Liver (tissue), 9 donors: ENCODE measurements around the gene TYW5. TPM values are rescaled to one million over a fixed set of nuclear protein-coding genes. Genes with fewer than 3 reads are reported as not detected.

Experiments used
- DNase-seq: peaks from one replicate; pipeline ENCODE4 v3.0.0-alpha.2; 2017; ENCODE audit warnings: low spot score
- H3K27ac ChIP-seq, 2 donors: one replicate each; pipeline ENCODE4 v1.7.0; 2013; ENCODE audit warnings: inconsistent platforms in 2 of 2, low read length in 2 of 2, control low read depth in 1 of 2, low read depth in 1 of 2, mild to moderate bottlenecking in 1 of 2
- H3K27me3 ChIP-seq, 4 donors: one replicate each; pipeline versions ENCODE4 v1.6.1 to v1.7.0; 2013; ENCODE audit warnings: low read length in 3 of 4, inconsistent platforms in 1 of 4, mild to moderate bottlenecking in 1 of 4, moderate library complexity in 1 of 4; ENCODE audit not compliant: control insufficient read depth in 4 of 4, insufficient read depth in 4 of 4
- H3K36me3 ChIP-seq, 4 donors: one replicate each; pipeline versions ENCODE4 v1.6.1 to v1.7.0; 2013; ENCODE audit warnings: low read length in 3 of 4, mild to moderate bottlenecking in 3 of 4, low read depth in 1 of 4, moderate library complexity in 1 of 4; ENCODE audit not compliant: control insufficient read depth in 4 of 4, insufficient read depth in 3 of 4
- H3K4me1 ChIP-seq, 4 donors: one replicate each; pipeline versions ENCODE4 v1.6.1 to v1.7.0; 2013; ENCODE audit warnings: low read length in 3 of 4, mild to moderate bottlenecking in 3 of 4, moderate library complexity in 1 of 4; ENCODE audit not compliant: control insufficient read depth in 4 of 4, insufficient read depth in 4 of 4
- H3K4me3 ChIP-seq, 3 donors: one replicate each; pipeline versions ENCODE4 v1.6.1 to v1.7.0; 2013; ENCODE audit warnings: low read length in 3 of 3, control low read depth in 1 of 3, low read depth in 1 of 3, mild to moderate bottlenecking in 1 of 3
- H3K9ac ChIP-seq, 2 donors: one replicate each; pipeline ENCODE4 v1.7.0; 2013; ENCODE audit warnings: low read length in 2 of 2, mild to moderate bottlenecking in 2 of 2, moderate library complexity in 2 of 2, control low read depth in 1 of 2, low read depth in 1 of 2
- H3K9me3 ChIP-seq, 4 donors: one replicate each; pipeline versions ENCODE4 v1.6.1 to v1.7.0; 2013; ENCODE audit warnings: low read length in 3 of 4; ENCODE audit not compliant: control insufficient read depth in 4 of 4
- CTCF ChIP-seq: fragments of 150-350 bp; IDR thresholded peaks from 2 replicates; pipeline ENCODE4 v1.5.1; 2017; ENCODE audit warnings: improper control_type of control experiment, low read depth, low read length; ENCODE audit not compliant: missing input control
- EGR1 ChIP-seq, 2 donors: IDR thresholded peaks; 2 replicates each; pipeline ENCODE4 v1.6.1; 2016 to 2018; ENCODE audit warnings: antibody characterized with exemption in 2 of 2, low read depth in 2 of 2
- FOXA1 ChIP-seq: IDR thresholded peaks from 2 replicates; pipeline ENCODE4 v1.6.1; 2016; ENCODE audit warnings: antibody characterized with exemption
- FOXA2 ChIP-seq: IDR thresholded peaks from 2 replicates; pipeline ENCODE4 v1.6.1; 2016; ENCODE audit warnings: antibody characterized with exemption
- GABPA ChIP-seq, 2 donors: IDR thresholded peaks in 1 of 2; conservative IDR thresholded peaks in 1 of 2; 2 replicates each; pipeline ENCODE4 v1.6.1; 2016; ENCODE audit warnings: antibody characterized with exemption in 2 of 2, mild to moderate bottlenecking in 1 of 2, moderate library complexity in 1 of 2
- HNF4A ChIP-seq, 2 donors: conservative IDR thresholded peaks; 2 replicates each; pipeline ENCODE4 v1.6.1; 2016; ENCODE audit warnings: antibody characterized with exemption in 2 of 2, mild to moderate bottlenecking in 2 of 2
- HNF4G ChIP-seq: IDR thresholded peaks from 2 replicates; pipeline ENCODE4 v1.6.1; 2016; ENCODE audit warnings: antibody characterized with exemption
- JUND ChIP-seq, 2 donors: IDR thresholded peaks; 2 replicates each; pipeline ENCODE4 v1.6.1; 2016; ENCODE audit warnings: antibody characterized with exemption in 2 of 2
- NR2F2 ChIP-seq: IDR thresholded peaks from 2 replicates; pipeline ENCODE4 v1.6.1; 2016; ENCODE audit warnings: antibody characterized with exemption
- RAD21 ChIP-seq, 2 donors: IDR thresholded peaks; 2 replicates each; pipeline ENCODE4 v1.6.1; 2016; ENCODE audit warnings: antibody characterized with exemption in 2 of 2, mild to moderate bottlenecking in 2 of 2
- REST ChIP-seq: IDR thresholded peaks from 2 replicates; pipeline ENCODE4 v1.6.1; 2016; ENCODE audit warnings: antibody characterized with exemption, mild to moderate bottlenecking
- RXRA ChIP-seq, 2 donors: IDR thresholded peaks; 2 replicates each; pipeline ENCODE4 v1.6.1; 2017 to 2018; ENCODE audit warnings: antibody characterized with exemption in 2 of 2, mild to moderate bottlenecking in 1 of 2
- SP1 ChIP-seq: IDR thresholded peaks from 2 replicates; pipeline ENCODE4 v1.6.1; 2018; ENCODE audit warnings: antibody characterized with exemption, mild to moderate bottlenecking
- TAF1 ChIP-seq: conservative IDR thresholded peaks from 2 replicates; pipeline ENCODE4 v1.6.1; 2016; ENCODE audit warnings: antibody characterized with exemption, mild to moderate bottlenecking
- YY1 ChIP-seq: IDR thresholded peaks from 2 replicates; pipeline ENCODE4 v1.6.1; 2016; ENCODE audit warnings: antibody characterized with exemption, mild to moderate bottlenecking
- WGBS: extraction: QIAGEN DNeasy Blood & Tissue Kit; methylation state at CpG from one replicate; pipeline ENCODE4 v1.1.7; 2013; 5-methylcytosine and 5-hydroxymethylcytosine counted together
- polyA plus RNA-seq, 2 donors: library from polyadenylated mRNA; stranded (reverse) in 1 of 2; unstranded in 1 of 2; fragments of 200-250 nt in 1 of 2; fragments of >200 nt in 1 of 2; fragmentation: Nextera tagmentation in 1 of 2; extraction: Ambion mirVana in 1 of 2; gene quantifications; one replicate each; pipeline versions ENCODE4 v1.2.1 to v1.2.3, GENCODE V29; 2013 to 2015
- total RNA-seq, 2 donors: library from RNA; depleted of rRNA; stranded (reverse); fragments of >200 nt; gene quantifications; one replicate each; pipeline ENCODE4 v1.2.3, GENCODE V29; 2014
- TF ChIP-seq, protein P1 (sequence below): IDR thresholded peaks from 2 replicates; pipeline ENCODE4 v1.6.1; 2016; ENCODE audit warnings: antibody characterized with exemption
- TF ChIP-seq, protein P2 (sequence below): IDR thresholded peaks from 2 replicates; pipeline ENCODE4 v1.6.1; 2016; ENCODE audit warnings: antibody characterized with exemption
- TF ChIP-seq, protein P3 (sequence below): IDR thresholded peaks from 2 replicates; pipeline ENCODE4 v1.6.1; 2016; ENCODE audit warnings: antibody characterized with exemption
- donor health status: healthy.
- donor health status: healthy.
- donor health status: healthy.
- donor health status: healthy.
- donor health status: healthy.

The TYW5 gene
- total and polyA plus RNA-seq, 4 donors: 2.0 to 6.8 (median 4.9) TPM

GRCh38 chr2:199966976-199967375 is 11.7 kb upstream of the TYW5 start:
- WGBS: 94% methylated on average over 1 of the region's 1 CpG
- Histone ChIP-seq H3K27ac (no peak overlapping the region), H3K36me3 (peaks cover 6 to 18% (median 15%) of the 10 kb centered on the region in 4 donors), H3K4me1 (peaks cover 0 to 12% (median 5%) of the 10 kb centered on the region in 4 donors), H3K27me3 (no peaks in the 10 kb centered on the region), H3K9me3 (no peaks in the 10 kb centered on the region), H3K9ac (no peak overlapping the region), H3K4me3 (no peak overlapping the region)
- TF ChIP-seq, protein P1, sequence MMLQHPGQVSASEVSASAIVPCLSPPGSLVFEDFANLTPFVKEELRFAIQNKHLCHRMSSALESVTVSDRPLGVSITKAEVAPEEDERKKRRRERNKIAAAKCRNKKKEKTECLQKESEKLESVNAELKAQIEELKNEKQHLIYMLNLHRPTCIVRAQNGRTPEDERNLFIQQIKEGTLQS: no peak
- TF ChIP-seq HNF4A (conservative IDR thresholded peaks at IDR 0.05) (no peak), SP1 (no peak), FOXA1 (no peak), FOXA2 (no peak), HNF4G (no peak), RXRA (IDR thresholded peaks at IDR 0.05) (no peak)
- DNase-seq: no peak

- WGBS: 92% methylated on average over 2 of the region's 2 CpGs
- H3K9ac ChIP-seq: no peak overlapping the region
- no peaks in the 10 kb centered on the region for H3K27me3 ChIP-seq
- no peak for DNase-seq
- TF ChIP-seq FOXA2 (no peak), JUND (IDR thresholded peaks at IDR 0.05) (no peak), CTCF (no peak), HNF4A (conservative IDR thresholded peaks at IDR 0.05) (no peak), RAD21 (IDR thresholded peaks at IDR 0.05) (no peak), NR2F2 (no peak), REST (no peak), HNF4G (no peak), TAF1 (no peak), EGR1 (IDR thresholded peaks at IDR 0.05; ENCODE audit: low read depth in 2 of 2) (no peak), GABPA (IDR thresholded peaks at IDR 0.05 in 1 of 2, conservative IDR thresholded peaks at IDR 0.05 in 1 of 2) (no peak), YY1 (no peak), RXRA (IDR thresholded peaks at IDR 0.05) (no peak), SP1 (no peak)
- TF ChIP-seq, protein P1: no peak
- TF ChIP-seq, protein P2, sequence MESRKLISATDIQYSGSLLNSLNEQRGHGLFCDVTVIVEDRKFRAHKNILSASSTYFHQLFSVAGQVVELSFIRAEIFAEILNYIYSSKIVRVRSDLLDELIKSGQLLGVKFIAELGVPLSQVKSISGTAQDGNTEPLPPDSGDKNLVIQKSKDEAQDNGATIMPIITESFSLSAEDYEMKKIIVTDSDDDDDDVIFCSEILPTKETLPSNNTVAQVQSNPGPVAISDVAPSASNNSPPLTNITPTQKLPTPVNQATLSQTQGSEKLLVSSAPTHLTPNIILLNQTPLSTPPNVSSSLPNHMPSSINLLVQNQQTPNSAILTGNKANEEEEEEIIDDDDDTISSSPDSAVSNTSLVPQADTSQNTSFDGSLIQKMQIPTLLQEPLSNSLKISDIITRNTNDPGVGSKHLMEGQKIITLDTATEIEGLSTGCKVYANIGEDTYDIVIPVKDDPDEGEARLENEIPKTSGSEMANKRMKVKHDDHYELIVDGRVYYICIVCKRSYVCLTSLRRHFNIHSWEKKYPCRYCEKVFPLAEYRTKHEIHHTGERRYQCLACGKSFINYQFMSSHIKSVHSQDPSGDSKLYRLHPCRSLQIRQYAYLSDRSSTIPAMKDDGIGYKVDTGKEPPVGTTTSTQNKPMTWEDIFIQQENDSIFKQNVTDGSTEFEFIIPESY: no peak
- TF ChIP-seq, protein P3, sequence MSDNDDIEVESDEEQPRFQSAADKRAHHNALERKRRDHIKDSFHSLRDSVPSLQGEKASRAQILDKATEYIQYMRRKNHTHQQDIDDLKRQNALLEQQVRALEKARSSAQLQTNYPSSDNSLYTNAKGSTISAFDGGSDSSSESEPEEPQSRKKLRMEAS: no peak
- peaks cover 6 to 23% (median 20%) of the 10 kb centered on the region in 4 donors for H3K36me3 ChIP-seq
- no peak overlapping the region for H3K4me3 ChIP-seq
- H3K9me3 ChIP-seq: no peaks in the 10 kb centered on the region
- no peak overlapping the region for H3K27ac ChIP-seq
- H3K4me1 ChIP-seq: peaks cover 0 to 7% (median 2%) of the 10 kb centered on the region in 4 donors
These were observed 11.1 kb upstream of the TYW5 start for GRCh38 chr2:199966405-199966804.
